Activated naive CD4-positive, alpha-beta T cell treated with Interleukin-2 at 50 U/mL for 16 hours (primary cell): ENCODE measurements around the gene TOR1B.

Experiments
- DNase-seq: peaks from one replicate; pipeline ENCODE4 v3.0.0-alpha.2; 2020

The TOR1B gene

GRCh38 chr9:129849901-129850300 is 46.9 kb downstream of the TOR1B start:
- DNase-seq: no peak

DNA sequence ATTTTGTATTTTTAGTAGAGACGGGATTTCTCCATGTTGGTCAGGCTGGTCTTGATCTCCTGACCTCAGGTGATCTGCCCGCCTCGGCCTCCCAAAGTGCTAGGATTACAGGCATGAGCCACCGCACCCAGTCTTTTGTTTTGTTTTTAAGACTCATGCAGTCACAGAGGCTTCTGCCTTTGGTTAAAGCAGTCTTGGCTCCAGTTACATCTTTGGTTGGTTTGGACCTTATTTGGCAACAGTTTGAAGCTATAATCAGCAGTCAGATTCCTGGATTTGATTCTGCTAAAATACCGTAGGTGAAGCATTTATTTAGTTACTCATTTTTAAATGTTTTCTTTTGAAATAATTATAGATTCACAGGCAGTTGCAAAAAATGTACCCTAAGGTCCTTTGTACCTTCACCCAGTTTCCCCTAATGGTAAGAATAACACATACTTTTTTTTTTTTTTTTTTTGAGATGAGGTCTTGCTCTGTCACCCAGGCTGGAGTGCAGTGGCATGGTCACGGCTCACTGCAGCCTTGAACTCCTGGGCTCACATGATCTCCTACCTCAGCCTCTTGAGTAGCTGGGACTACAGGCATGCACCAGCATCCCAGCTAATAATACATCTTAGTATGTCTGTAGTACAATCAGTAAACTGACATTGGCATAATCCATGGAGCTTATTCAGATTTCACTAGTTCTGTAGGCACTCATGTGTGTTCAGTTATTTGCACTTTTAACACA is 48.0 kb downstream of the TOR1B start:
- DNase-seq: no peak

DNA sequence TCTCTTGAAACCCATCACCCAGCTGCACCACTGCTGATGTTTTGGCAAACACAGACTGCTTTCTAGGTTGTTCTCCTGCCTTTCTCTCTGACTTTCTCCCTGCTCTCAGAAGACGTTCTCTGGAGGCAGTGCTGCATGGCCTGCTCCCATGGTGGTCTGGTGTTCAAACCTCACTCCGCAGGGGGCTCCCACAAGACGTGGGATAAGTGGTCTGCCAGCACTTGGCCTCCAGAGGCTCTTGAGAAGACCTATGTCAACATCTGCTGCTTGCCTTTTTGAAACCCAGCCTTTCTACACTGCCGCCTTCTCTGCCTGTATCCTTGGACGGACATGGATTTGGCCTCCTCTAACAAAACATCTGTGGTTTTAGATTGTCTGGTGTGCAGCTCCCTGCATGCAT is 48.8 kb downstream of the TOR1B start:
- no peak for DNase-seq

GRCh38 chr9:129852579-129852978 is 49.6 kb downstream of the TOR1B start:
- no peak for DNase-seq

DNA sequence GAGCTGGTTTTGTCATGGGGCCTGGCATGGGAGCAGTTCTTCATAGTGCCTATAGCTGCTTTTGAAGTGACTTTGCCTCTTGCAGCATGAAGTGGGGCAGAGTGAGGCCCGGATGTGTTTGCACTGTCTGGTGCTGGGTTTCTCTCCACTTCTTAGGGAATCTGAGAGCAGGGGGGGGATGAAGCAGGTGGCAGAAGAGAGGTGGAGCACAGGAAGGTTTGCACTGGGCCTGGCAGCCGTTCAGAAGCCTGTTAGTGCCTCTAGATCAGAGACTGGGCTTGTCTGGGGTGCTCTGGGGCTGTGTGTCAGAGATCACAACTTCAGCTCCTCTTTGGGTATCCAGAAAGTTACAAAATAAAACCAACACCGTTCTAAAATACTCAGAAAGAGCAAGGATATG is 50.6 kb downstream of the TOR1B start:
- DNase-seq: no peak

GRCh38 chr9:129854588-129855110 is 51.7 kb downstream of the TOR1B start:
- DNase-seq: no peak

- DNase-seq: no peak
Observed at GRCh38 chr9:129857207-129857606, 54.2 kb downstream of the TOR1B start.

DNA sequence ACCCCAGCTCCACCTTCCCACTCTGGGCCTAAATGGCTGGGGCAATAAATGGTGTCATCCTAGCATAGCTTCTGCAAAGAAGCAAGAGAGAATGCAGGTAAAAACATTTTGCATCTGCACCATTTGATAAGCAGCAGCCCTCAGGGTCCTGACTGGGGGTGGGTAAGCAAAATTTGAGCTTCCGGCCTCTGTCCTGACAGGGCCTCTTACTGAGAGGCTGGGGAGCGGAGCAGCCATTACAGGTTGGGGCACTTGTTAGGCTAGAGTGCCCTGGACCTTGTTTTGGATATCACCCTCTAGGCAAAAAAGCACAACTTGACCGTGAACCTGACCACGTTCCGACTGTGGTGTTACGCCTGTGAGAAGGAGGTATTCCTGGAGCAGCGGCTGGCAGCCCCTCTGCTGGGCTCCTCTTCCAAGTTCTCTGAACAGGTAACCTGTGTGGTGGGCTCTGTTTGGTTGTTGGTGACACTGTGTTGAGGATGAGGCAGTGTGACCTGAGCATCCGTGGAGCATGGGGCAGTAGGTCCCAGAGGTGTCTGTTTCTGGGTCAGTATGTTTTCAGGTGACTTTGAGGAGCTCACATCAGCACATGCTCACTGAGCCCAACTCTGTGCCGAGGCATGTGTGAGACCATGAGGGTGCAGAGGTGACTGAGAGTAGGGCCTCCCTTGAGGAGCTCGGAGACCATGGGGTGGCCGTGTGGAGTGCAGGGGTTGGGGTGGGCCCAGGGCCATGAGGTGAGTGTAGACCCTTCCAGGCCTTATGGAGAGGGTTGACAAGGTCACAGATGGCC is 55.4 kb downstream of the TOR1B start:
- DNase-seq: no peak
